Activated naive CD8-positive, alpha-beta T cell treated with anti-CD3 and anti-CD28 coated beads, Interleukin-2, amount 10 ng/mL, durations not matched to agents 7 days and 5 days (primary cell): ENCODE results near the gene TLK2. TPM values are rescaled to one million over a fixed set of nuclear protein-coding genes. Genes with fewer than 3 reads are reported as not detected.
"Not testable (repeated sequence)": the region's sequence is repeated elsewhere in the genome, so short reads cannot be mapped to it uniquely, and the experiment has no call there.

Experiments
- ATAC-seq: fragments of 150-1000 bp; cut with Tn5 transposase; one replicate; pipeline ENCODE4 v1.10.0; 2021; ENCODE audit warnings: low read depth, moderate library complexity
- POLR2A ChIA-PET: fragments of 350-600 bp; sonication (Branson Sonifier 250); formaldehyde crosslinking; loops from one replicate; lab custom pipeline; 2021; ENCODE audit warnings: antibody characterized with exemption; lab: Charles Lee
- DNase-seq: peaks from one replicate; pipeline ENCODE4 v3.0.0; 2021
- H3K27ac Mint-ChIP-seq: one replicate; pipeline ENCODE4 v1.8.0; 2022; ENCODE audit warnings: mild to moderate bottlenecking, mixed read lengths
- H3K27me3 Mint-ChIP-seq: one replicate; pipeline ENCODE4 v1.8.0; 2022; ENCODE audit warnings: mild to moderate bottlenecking, moderate library complexity, mixed read lengths
- H3K36me3 Mint-ChIP-seq: one replicate; pipeline ENCODE4 v1.8.0; 2021; ENCODE audit warnings: mild to moderate bottlenecking, mixed read lengths
- H3K4me1 Mint-ChIP-seq: one replicate; pipeline ENCODE4 v1.8.0; 2021; ENCODE audit warnings: mixed read lengths
- H3K4me3 Mint-ChIP-seq: one replicate; pipeline ENCODE4 v1.8.0; 2022; ENCODE audit warnings: mild to moderate bottlenecking, moderate library complexity, mixed read lengths
- H3K9me3 Mint-ChIP-seq: one replicate; pipeline ENCODE4 v1.8.0; 2021; ENCODE audit warnings: mixed read lengths
- total RNA-seq, 2 experiments: library from RNA; stranded (reverse); gene quantifications; one replicate each; pipeline ENCODE4 v1.2.3, GENCODE V29; 2021

The TLK2 gene
- total RNA-seq, 2 experiments from 2014 or later = 47.1 to 59.3 TPM

- peak overlapping the region; percentile 84 for H3K27ac Mint-ChIP-seq
- H3K36me3 Mint-ChIP-seq, H3K27me3 Mint-ChIP-seq, DNase-seq, POLR2A ChIA-PET, H3K9me3 Mint-ChIP-seq, H3K4me1 Mint-ChIP-seq: not testable (repeated sequence)
- ATAC-seq = peak; percentile 92
- H3K4me3 Mint-ChIP-seq = peak overlapping the region; percentile 79
These were observed 74.4 kb downstream of the TLK2 start for GRCh38 chr17:62552851-62553659.

GRCh38 chr17:62557532-62557931, 78.9 kb downstream of the TLK2 start:
- H3K27me3 Mint-ChIP-seq, H3K27ac Mint-ChIP-seq, H3K4me3 Mint-ChIP-seq, DNase-seq, POLR2A ChIA-PET, H3K9me3 Mint-ChIP-seq, H3K4me1 Mint-ChIP-seq, ATAC-seq: not testable (repeated sequence)
- peaks cover 15% of the 10 kb centered on the region for H3K36me3 Mint-ChIP-seq

GRCh38 chr17:62558941-62559340, 80.3 kb downstream of the TLK2 start:
- H3K4me3 Mint-ChIP-seq, POLR2A ChIA-PET, H3K27me3 Mint-ChIP-seq, ATAC-seq, H3K27ac Mint-ChIP-seq, H3K4me1 Mint-ChIP-seq, DNase-seq, H3K9me3 Mint-ChIP-seq: not testable (repeated sequence)
- peaks cover 17% of the 10 kb centered on the region for H3K36me3 Mint-ChIP-seq

GRCh38 chr17:62560971-62561370, 82.3 kb downstream of the TLK2 start:
- POLR2A ChIA-PET, DNase-seq, ATAC-seq, H3K27ac Mint-ChIP-seq, H3K4me1 Mint-ChIP-seq, H3K9me3 Mint-ChIP-seq, H3K4me3 Mint-ChIP-seq, H3K27me3 Mint-ChIP-seq: not testable (repeated sequence)
- peaks cover 31% of the 10 kb centered on the region for H3K36me3 Mint-ChIP-seq

- POLR2A ChIA-PET = no interaction called here
- no peak overlapping the region for H3K4me3 Mint-ChIP-seq
These were observed 84.0 kb downstream of the TLK2 start for GRCh38 chr17:62562656-62563055.

GRCh38 chr17:62565817-62566216, 87.2 kb downstream of the TLK2 start:
- Mint-ChIP-seq H3K27ac (no peak overlapping the region), H3K27me3 (no peaks in the 10 kb centered on the region), H3K9me3 (no peaks in the 10 kb centered on the region), H3K4me3 (no peak overlapping the region), H3K36me3 (peaks cover 48% of the 10 kb centered on the region), H3K4me1 (peaks cover 2% of the 10 kb centered on the region)
- DNase-seq (no peak), ATAC-seq (no peak)
- POLR2A ChIA-PET = no interaction called here

More at GRCh38 chr17:62562656-62563055, 84.0 kb downstream of the TLK2 start:
- Mint-ChIP-seq H3K36me3 (peaks cover 41% of the 10 kb centered on the region), H3K27me3 (no peaks in the 10 kb centered on the region), H3K4me1 (peaks cover 2% of the 10 kb centered on the region), H3K9me3 (no peaks in the 10 kb centered on the region), H3K27ac (no peak overlapping the region)
- DNase-seq (no peak), ATAC-seq (no peak)

- POLR2A ChIA-PET = no interaction called here
- H3K27me3 Mint-ChIP-seq = no peaks in the 10 kb centered on the region
- no peaks in the 10 kb centered on the region for H3K9me3 Mint-ChIP-seq
- no peak for DNase-seq
- no peak for ATAC-seq
- H3K27ac Mint-ChIP-seq = no peak overlapping the region
- H3K36me3 Mint-ChIP-seq = peaks cover 44% of the 10 kb centered on the region
- H3K4me1 Mint-ChIP-seq = peaks cover 2% of the 10 kb centered on the region
- no peak overlapping the region for H3K4me3 Mint-ChIP-seq
These were observed 88.5 kb downstream of the TLK2 start for GRCh38 chr17:62566996-62567578.

GRCh38 chr17:62572488-62572887, 93.9 kb downstream of the TLK2 start:
- POLR2A ChIA-PET = no interaction called here
- Mint-ChIP-seq H3K4me3 (no peak overlapping the region), H3K27ac (no peak overlapping the region), H3K9me3 (no peaks in the 10 kb centered on the region), H3K27me3 (no peaks in the 10 kb centered on the region), H3K36me3 (peaks cover 33% of the 10 kb centered on the region), H3K4me1 (no peaks in the 10 kb centered on the region)
- DNase-seq (no peak), ATAC-seq (no peak)

GRCh38 chr17:62572888-62573401, 94.3 kb downstream of the TLK2 start:
- ATAC-seq (no peak), DNase-seq (no peak)
- no peaks in the 10 kb centered on the region for H3K27me3 Mint-ChIP-seq
- no peaks in the 10 kb centered on the region for H3K4me1 Mint-ChIP-seq
- no peaks in the 10 kb centered on the region for H3K9me3 Mint-ChIP-seq
- no peak overlapping the region for H3K4me3 Mint-ChIP-seq
- POLR2A ChIA-PET = no interaction called here
- H3K27ac Mint-ChIP-seq = no peak overlapping the region
- H3K36me3 Mint-ChIP-seq = peaks cover 37% of the 10 kb centered on the region

GRCh38 chr17:62573480-62574117, 95.0 kb downstream of the TLK2 start:
- no peak overlapping the region for H3K4me3 Mint-ChIP-seq
- POLR2A ChIA-PET = no interaction called here
- ATAC-seq (no peak), DNase-seq (no peak)
- no peaks in the 10 kb centered on the region for H3K27me3 Mint-ChIP-seq
- peaks cover 39% of the 10 kb centered on the region for H3K36me3 Mint-ChIP-seq
- no peaks in the 10 kb centered on the region for H3K4me1 Mint-ChIP-seq
- H3K9me3 Mint-ChIP-seq = no peaks in the 10 kb centered on the region
- H3K27ac Mint-ChIP-seq = no peak overlapping the region

- ATAC-seq = no peak
- POLR2A ChIA-PET = no interaction called here
- no peaks in the 10 kb centered on the region for H3K4me1 Mint-ChIP-seq
These were observed 97.8 kb downstream of the TLK2 start for GRCh38 chr17:62576382-62576781.

GRCh38 chr17:62578757-62579487, 100.3 kb downstream of the TLK2 start:
- H3K9me3 Mint-ChIP-seq = no peaks in the 10 kb centered on the region
- POLR2A ChIA-PET = no interaction called here
- H3K4me1 Mint-ChIP-seq = peaks cover 2% of the 10 kb centered on the region
- no peak overlapping the region for H3K4me3 Mint-ChIP-seq
- H3K27me3 Mint-ChIP-seq = no peaks in the 10 kb centered on the region
- H3K36me3 Mint-ChIP-seq = peaks cover 35% of the 10 kb centered on the region
- ATAC-seq = no peak
- H3K27ac Mint-ChIP-seq = no peak overlapping the region
- no peak for DNase-seq

More at GRCh38 chr17:62576382-62576781, 97.8 kb downstream of the TLK2 start:
- peaks cover 35% of the 10 kb centered on the region for H3K36me3 Mint-ChIP-seq
- no peak for DNase-seq
- no peak overlapping the region for H3K4me3 Mint-ChIP-seq
- H3K27me3 Mint-ChIP-seq = no peaks in the 10 kb centered on the region
- H3K27ac Mint-ChIP-seq = no peak overlapping the region
- H3K9me3 Mint-ChIP-seq = no peaks in the 10 kb centered on the region

GRCh38 chr17:62580947-62581346, 102.3 kb downstream of the TLK2 start:
- DNase-seq = no peak
- Mint-ChIP-seq H3K4me1 (peaks cover 2% of the 10 kb centered on the region), H3K4me3 (no peak overlapping the region), H3K27me3 (no peaks in the 10 kb centered on the region), H3K36me3 (peaks cover 30% of the 10 kb centered on the region), H3K9me3 (no peaks in the 10 kb centered on the region), H3K27ac (no peak overlapping the region)
- no peak for ATAC-seq
- POLR2A ChIA-PET = no interaction called here
